Thyroid gland (tissue), 4 donors: Measurements from ENCODE around the gene GPR158. TPM values are rescaled to one million over a fixed set of nuclear protein-coding genes. Genes with fewer than 3 reads are reported as not detected.

Source experiments
- DNase-seq, 2 donors: peaks; one replicate each; pipeline ENCODE4 v3.0.0-alpha.2; 2019
- H3K27ac ChIP-seq, 3 donors: fragments of 200-600 bp; sonication (generic); 1 replicate in 2 of 3; 2 replicates in 1 of 3; pipeline ENCODE4 v1.5.1; 2016 to 2019; ENCODE audit warnings: mild to moderate bottlenecking in 1 of 3, moderate library complexity in 1 of 3
- H3K27me3 ChIP-seq: fragments of 200-600 bp; sonication (generic); one replicate; pipeline ENCODE4 v1.5.1; 2019
- H3K36me3 ChIP-seq, 2 donors: fragments of 200-600 bp; sonication (generic); one replicate each; pipeline ENCODE4 v1.5.1; 2016 to 2019
- H3K4me1 ChIP-seq, 2 donors: fragments of 200-600 bp; sonication (generic); one replicate each; pipeline ENCODE4 v1.5.1; 2017 to 2019
- H3K4me3 ChIP-seq, 3 donors: fragments of 200-600 bp; sonication (generic); replicated peaks in 1 of 3; 1 replicate in 2 of 3; 2 replicates in 1 of 3; pipeline ENCODE4 v1.5.1; 2016; ENCODE audit warnings: mild to moderate bottlenecking in 1 of 3
- H3K9me3 ChIP-seq: fragments of 200-600 bp; sonication (generic); one replicate; pipeline ENCODE4 v1.5.1; 2017
- POLR2A ChIP-seq, 2 donors: fragments of 450-650 bp; IDR thresholded peaks; one replicate each; pipeline ENCODE4 v1.6.1; 2017; ENCODE audit warnings: antibody characterized with exemption in 2 of 2, mild to moderate bottlenecking in 2 of 2, moderate library complexity in 1 of 2
- WGBS, 2 donors: methylation state at CpG; one replicate each; pipeline ENCODE4 v1.1.5; 2017; 5-methylcytosine and 5-hydroxymethylcytosine counted together
- intact Hi-C: fragments of 100-400 bp; cut with DNase I; formaldehyde crosslinking; loops from one replicate; pipeline ENCODE4 v1.15.1; 2023
- total RNA-seq, 4 donors: library from RNA; depleted of rRNA; stranded (reverse); fragments of >200 nt; gene quantifications; one replicate each; pipeline ENCODE4 v1.2.3, GENCODE V29; 2016
- TF ChIP-seq, protein P1 (sequence below), 6 experiments: fragments of 200-600 bp in 3 of 6; fragments of 450-650 bp in 3 of 6; sonication (generic) in 3 of 6; IDR thresholded peaks; one replicate each; pipeline ENCODE4 v1.5.1; 2016 to 2019; ENCODE audit warnings: antibody characterized with exemption in 6 of 6, mild to moderate bottlenecking in 2 of 6, inconsistent platforms in 1 of 6, moderate library complexity in 1 of 6

The GPR158 gene
- total RNA-seq, 4 donors from 2014 or later: 0.13 to 1.9 (median 1.2) TPM

DNA sequence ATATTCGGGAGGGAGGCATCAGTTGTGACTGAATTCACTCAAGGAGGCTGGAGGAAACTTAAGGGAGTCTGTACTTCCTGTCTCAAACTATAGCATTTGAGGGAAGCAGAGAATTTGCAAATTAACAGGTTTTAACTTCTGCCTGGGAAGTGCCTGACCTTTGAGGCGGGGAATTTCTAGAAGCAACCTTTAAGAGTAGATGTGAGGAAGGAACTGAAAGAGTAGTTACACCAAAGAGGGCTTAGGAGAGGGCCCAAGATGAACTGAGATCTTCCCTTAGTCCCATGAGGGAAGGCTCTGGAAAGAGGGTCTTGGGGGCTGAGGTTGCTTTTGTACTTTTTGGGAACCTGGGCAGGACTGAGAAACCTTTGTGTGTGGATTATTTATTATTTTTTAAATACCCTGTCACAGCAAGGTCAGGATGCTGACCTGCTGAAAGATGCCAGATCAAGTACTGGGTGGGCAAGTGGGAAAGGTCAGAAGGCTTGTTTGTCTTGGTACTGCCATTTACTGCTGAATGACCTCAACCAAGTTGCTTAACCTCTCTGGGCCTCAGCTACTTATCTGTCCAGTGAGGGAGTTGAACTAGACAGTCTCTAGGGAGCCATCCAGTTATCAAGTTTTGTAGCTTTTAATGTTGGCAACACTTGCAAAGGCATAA, 2.4 kb downstream of the GPR158 start:
- no peak for DNase-seq
- Histone ChIP-seq H3K36me3 (no peaks in the 10 kb centered on the region), H3K27me3 (peaks cover 12% of the 10 kb centered on the region), H3K9me3 (no peaks in the 10 kb centered on the region), H3K4me3 (no peak overlapping the region), H3K4me1 (peaks cover 17 to 25% of the 10 kb centered on the region in 2 donors), H3K27ac (no peak overlapping the region)
- TF ChIP-seq, protein P1, sequence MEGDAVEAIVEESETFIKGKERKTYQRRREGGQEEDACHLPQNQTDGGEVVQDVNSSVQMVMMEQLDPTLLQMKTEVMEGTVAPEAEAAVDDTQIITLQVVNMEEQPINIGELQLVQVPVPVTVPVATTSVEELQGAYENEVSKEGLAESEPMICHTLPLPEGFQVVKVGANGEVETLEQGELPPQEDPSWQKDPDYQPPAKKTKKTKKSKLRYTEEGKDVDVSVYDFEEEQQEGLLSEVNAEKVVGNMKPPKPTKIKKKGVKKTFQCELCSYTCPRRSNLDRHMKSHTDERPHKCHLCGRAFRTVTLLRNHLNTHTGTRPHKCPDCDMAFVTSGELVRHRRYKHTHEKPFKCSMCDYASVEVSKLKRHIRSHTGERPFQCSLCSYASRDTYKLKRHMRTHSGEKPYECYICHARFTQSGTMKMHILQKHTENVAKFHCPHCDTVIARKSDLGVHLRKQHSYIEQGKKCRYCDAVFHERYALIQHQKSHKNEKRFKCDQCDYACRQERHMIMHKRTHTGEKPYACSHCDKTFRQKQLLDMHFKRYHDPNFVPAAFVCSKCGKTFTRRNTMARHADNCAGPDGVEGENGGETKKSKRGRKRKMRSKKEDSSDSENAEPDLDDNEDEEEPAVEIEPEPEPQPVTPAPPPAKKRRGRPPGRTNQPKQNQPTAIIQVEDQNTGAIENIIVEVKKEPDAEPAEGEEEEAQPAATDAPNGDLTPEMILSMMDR (IDR thresholded peaks at IDR 0.05): no peak
- TF ChIP-seq POLR2A (IDR thresholded peaks at IDR 0.05): no peak
- intact Hi-C loops: no loop called here
- 28 to 39% methylated on average over 2 of the region's 2 CpGs for WGBS, 2 donors

DNA sequence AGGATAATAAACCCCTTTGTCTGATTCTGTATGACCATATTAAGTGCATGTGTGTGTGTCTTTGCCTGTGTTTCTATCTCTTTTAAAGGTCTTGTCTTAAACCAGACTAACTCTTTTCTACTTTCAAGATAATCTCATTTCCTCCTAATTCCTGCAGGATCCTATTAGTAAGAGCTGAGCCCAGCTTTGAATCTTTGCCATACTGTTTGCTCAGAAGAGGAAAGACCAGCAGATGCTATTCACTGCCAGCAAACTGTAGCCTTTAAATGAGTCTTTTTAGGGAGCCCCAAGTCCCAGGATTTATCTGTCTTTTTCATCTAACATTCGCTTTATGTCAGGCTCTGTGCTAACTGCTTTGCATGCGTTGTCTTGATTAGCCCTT, 2.9 kb downstream of the GPR158 start:
- H3K4me3 ChIP-seq: no peak overlapping the region
- intact Hi-C loops: no loop called here
- WGBS, 2 donors: 89 to 92% methylated on average over 2 of the region's 2 CpGs
- H3K9me3 ChIP-seq: no peaks in the 10 kb centered on the region
- no peak for DNase-seq
- H3K4me1 ChIP-seq: peaks cover 17 to 25% of the 10 kb centered on the region in 2 donors
- no peaks in the 10 kb centered on the region for H3K36me3 ChIP-seq
- TF ChIP-seq, protein P1 (IDR thresholded peaks at IDR 0.05): no peak
- TF ChIP-seq POLR2A (IDR thresholded peaks at IDR 0.05): no peak
- peaks cover 12% of the 10 kb centered on the region for H3K27me3 ChIP-seq
- no peak overlapping the region for H3K27ac ChIP-seq

DNA sequence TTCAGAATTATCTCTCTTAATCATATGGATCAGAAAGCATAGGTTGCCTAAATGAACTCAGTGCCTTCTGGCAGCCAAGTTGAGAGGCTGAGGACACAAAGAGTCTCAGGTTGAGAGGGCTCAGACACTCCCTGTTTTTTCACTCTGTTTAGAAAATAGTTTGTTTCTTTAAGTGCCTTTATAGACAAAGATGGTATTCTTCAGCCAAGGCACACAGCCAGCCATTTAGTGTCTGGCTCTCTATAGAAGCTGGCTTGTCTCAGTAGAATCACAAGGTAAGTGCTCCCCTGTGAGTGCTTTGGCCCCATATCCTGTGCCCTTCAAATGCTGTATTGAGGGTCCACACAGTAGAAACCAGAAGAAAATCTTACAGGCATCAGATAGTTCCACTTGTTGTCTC, 3.6 kb downstream of the GPR158 start:
- Histone ChIP-seq H3K27ac (no peak overlapping the region), H3K27me3 (peaks cover 12% of the 10 kb centered on the region), H3K4me3 (no peak overlapping the region), H3K9me3 (no peaks in the 10 kb centered on the region), H3K4me1 (peaks cover 17 to 25% of the 10 kb centered on the region in 2 donors), H3K36me3 (no peaks in the 10 kb centered on the region)
- intact Hi-C loops: no loop called here
- no peak for DNase-seq
- TF ChIP-seq POLR2A (IDR thresholded peaks at IDR 0.05): no peak
- TF ChIP-seq, protein P1 (IDR thresholded peaks at IDR 0.05): no peak

DNA sequence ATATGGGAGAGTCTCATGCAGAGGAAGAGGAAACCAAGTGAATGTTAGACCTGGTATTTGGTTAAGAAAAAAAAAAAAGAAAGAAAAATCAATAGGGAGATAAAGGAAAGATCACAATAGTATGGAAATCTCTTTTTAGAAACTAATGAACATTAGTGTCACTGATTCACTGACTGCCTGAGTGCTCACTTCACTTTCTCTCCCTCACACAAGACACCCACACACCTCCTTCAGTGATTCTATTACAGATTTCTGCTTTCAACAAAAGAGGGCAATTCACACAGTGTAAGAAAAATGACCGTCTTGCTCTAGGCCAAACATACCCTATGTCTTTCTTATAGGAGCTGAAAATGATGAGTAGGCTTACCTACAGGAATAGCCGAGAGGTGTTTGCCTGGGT, 6.0 kb downstream of the GPR158 start:
- WGBS, 2 donors: 82 to 96% methylated on average over 2 of the region's 2 CpGs
- H3K27me3 ChIP-seq: peaks cover 12% of the 10 kb centered on the region
- no peak overlapping the region for H3K4me3 ChIP-seq
- peaks cover 9% of the 10 kb centered on the region in 2 donors for H3K4me1 ChIP-seq
- no peaks in the 10 kb centered on the region for H3K36me3 ChIP-seq
- no peak for DNase-seq
- no peak overlapping the region for H3K27ac ChIP-seq
- H3K9me3 ChIP-seq: no peaks in the 10 kb centered on the region
- no peak for TF ChIP-seq POLR2A (IDR thresholded peaks at IDR 0.05)
- TF ChIP-seq, protein P1 (IDR thresholded peaks at IDR 0.05): no peak
- intact Hi-C loops: no loop called here

DNA sequence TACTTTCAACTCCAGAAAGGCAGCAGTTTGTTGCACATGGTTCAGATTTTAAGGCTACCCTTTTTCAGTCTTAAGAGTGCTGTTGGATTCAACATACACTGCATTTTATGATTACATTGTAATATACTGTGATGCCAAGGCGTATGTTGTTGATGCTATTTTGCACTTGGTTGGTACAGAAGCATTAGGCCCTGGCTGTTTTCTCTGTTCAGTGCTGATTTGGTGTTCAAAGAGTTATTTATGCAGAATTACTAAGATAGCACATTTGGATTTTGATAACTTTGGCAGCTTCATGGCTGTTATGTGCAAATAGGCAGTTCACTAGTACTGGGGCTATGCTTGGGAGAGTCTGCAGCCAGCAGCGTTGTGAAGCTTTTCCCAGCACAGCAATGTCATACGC, 7.8 kb downstream of the GPR158 start:
- Histone ChIP-seq H3K4me3 (no peak overlapping the region), H3K27ac (no peak overlapping the region), H3K4me1 (no peaks in the 10 kb centered on the region), H3K27me3 (no peaks in the 10 kb centered on the region), H3K9me3 (no peaks in the 10 kb centered on the region), H3K36me3 (no peaks in the 10 kb centered on the region)
- TF ChIP-seq, protein P1 (IDR thresholded peaks at IDR 0.05): no peak
- intact Hi-C loops: no loop called here
- DNase-seq: no peak
- WGBS, 2 donors: 70 to 72% methylated on average over 3 of the region's 3 CpGs
